HepG2 (cell line): Measurements from ENCODE around the gene ORMDL3. TPM values are rescaled to one million over a fixed set of nuclear protein-coding genes. Genes with fewer than 3 reads are reported as not detected.
A peak's percentile ranks its signal among the peaks of the same experiment; 100 is the strongest.

Experiments used
- ATAC-seq: fragments of 200-7000 bp; cut with Tn5 transposase; 3 replicates; pipeline ENCODE4 v1.9.1; 2020; ENCODE audit warnings: mild to moderate bottlenecking, moderate library complexity
- BruUV-seq: library from RNA; stranded (reverse); fragments of 400-500 nt; replicated peaks from 2 replicates; lab custom pipeline; 2021; lab: Mats Ljungman, UMichigan
- CTCF ChIA-PET: fragments of 300-600 bp; formaldehyde crosslinking; extraction: SDS; loops from one replicate; lab custom pipeline; 2021; ENCODE audit warnings: low total read pairs, inconsistent platforms, low intra/inter-chr PET ratio; lab: Yijun Ruan, JAX
- POLR2A ChIA-PET: fragments of 350-600 bp; sonication (Branson Sonifier 250); formaldehyde crosslinking; loops from one replicate; lab custom pipeline; 2020; ENCODE audit warnings: antibody characterized with exemption, inconsistent platforms; lab: Yijun Ruan, JAX
- DNase-seq: peaks from one replicate; pipeline ENCODE4 v3.0.0-alpha.2; 2015; ENCODE audit warnings: low spot score
- FAIRE-seq: peaks from 3 replicates; lab custom pipeline; 2011; peaks lifted over from hg19 to GRCh38; lab: Jason Lieb, UNC
- H2AFZ ChIP-seq: one replicate; pipeline ENCODE4 v1.6.1; 2011; ENCODE audit warnings: low read length, inconsistent platforms
- H3K27ac ChIP-seq: fragments of 300-600 bp; 3 replicates; pipeline ENCODE4 v1.8.0; 2011; ENCODE audit warnings: mixed run types, mild to moderate bottlenecking, mixed read lengths, low read length, inconsistent platforms; ENCODE audit not compliant: insufficient read depth; ENCODE audit errors: extremely low read length
- H3K27me3 ChIP-seq, 2 experiments: fragments of 200-600 bp in 1 of 2; 2 replicates in 1 of 2; 3 replicates in 1 of 2; pipeline versions ENCODE4 v1.6.0 to v1.8.0; 2011; ENCODE audit warnings: low read length in 2 of 2, mild to moderate bottlenecking in 2 of 2, moderate library complexity in 2 of 2, inconsistent platforms in 1 of 2; ENCODE audit not compliant: insufficient read depth in 2 of 2, control insufficient read depth in 1 of 2
- H3K36me3 ChIP-seq, 2 experiments: fragments of 200-600 bp in 1 of 2; replicated peaks in 1 of 2; 2 replicates in 1 of 2; 3 replicates in 1 of 2; pipeline versions ENCODE4 v1.5.1 to v1.8.0; 2011; ENCODE audit warnings: low read length in 2 of 2, inconsistent platforms in 1 of 2; ENCODE audit not compliant: insufficient read depth in 2 of 2, control insufficient read depth in 1 of 2
- H3K4me1 ChIP-seq: 2 replicates; pipeline ENCODE4 v1.5.1; 2012; ENCODE audit warnings: low read length, inconsistent platforms; ENCODE audit not compliant: insufficient read depth
- H3K4me2 ChIP-seq: 2 replicates; pipeline ENCODE4 v1.6.0; 2011; ENCODE audit warnings: low read depth, low read length, inconsistent platforms
- H3K4me3 ChIP-seq, 3 experiments: fragments of 200-600 bp in 1 of 3; sonication (generic), shearing (Covaris generic) in 1 of 3; replicated peaks in 1 of 3; 2 replicates each; pipeline ENCODE4 v1.5.1; 2011 to 2016; ENCODE audit warnings: low read length in 3 of 3, inconsistent platforms in 2 of 3, low read depth in 2 of 3, mild to moderate bottlenecking in 2 of 3, control low read depth in 1 of 3, mixed read lengths in 1 of 3; ENCODE audit not compliant: insufficient read depth in 1 of 3
- H3K79me2 ChIP-seq: one replicate; pipeline ENCODE4 v1.6.1; 2011; ENCODE audit warnings: low read length, inconsistent platforms; ENCODE audit not compliant: insufficient read depth
- H3K9ac ChIP-seq: 2 replicates; pipeline ENCODE4 v1.6.0; 2011; ENCODE audit warnings: mild to moderate bottlenecking, low read depth, low read length, inconsistent platforms; ENCODE audit not compliant: insufficient read depth
- H3K9me3 ChIP-seq: 2 replicates; pipeline ENCODE4 v1.5.1; 2012; ENCODE audit warnings: mild to moderate bottlenecking, low read length
- H4K20me1 ChIP-seq: 2 replicates; pipeline ENCODE4 v1.6.0; 2011; ENCODE audit warnings: inconsistent platforms, mild to moderate bottlenecking, low read length, moderate library complexity; ENCODE audit not compliant: insufficient read depth
- AGO2 ChIP-seq: fragments of 200-400 bp; formaldehyde crosslinking; optimal IDR thresholded peaks from 2 replicates; pipeline ENCODE3; 2017; ENCODE audit warnings: mild to moderate bottlenecking, low read depth, low read length, moderate library complexity
- GFI1 ChIP-seq: sonication (generic); formaldehyde crosslinking; IDR thresholded peaks from 2 replicates; pipeline ENCODE4 v1.5.0; 2020; ENCODE audit warnings: missing genetic modification reagents, mild to moderate bottlenecking, borderline replicate concordance
- KDM5B ChIP-seq: sonication (generic); formaldehyde crosslinking; IDR thresholded peaks from 2 replicates; pipeline ENCODE4 v1.4.0; 2020; ENCODE audit warnings: missing genetic modification reagents, mild to moderate bottlenecking, borderline replicate concordance
- MAZ ChIP-seq, 2 experiments: sonication (generic) in 1 of 2; formaldehyde crosslinking in 1 of 2; IDR thresholded peaks; 2 replicates each; pipeline versions ENCODE4 v1.5.0 to v1.6.1; 2012 to 2020; ENCODE audit warnings: low read depth in 2 of 2, mild to moderate bottlenecking in 2 of 2, borderline replicate concordance in 1 of 2, improper control_type of control experiment in 1 of 2, low read length in 1 of 2, missing genetic modification reagents in 1 of 2, moderate library complexity in 1 of 2
- SUZ12 ChIP-seq: fragments of 150-350 bp; IDR thresholded peaks from 2 replicates; pipeline ENCODE4 v1.6.1; 2014; ENCODE audit warnings: low read depth, low read length
- TAF15 ChIP-seq: fragments of 200-400 bp; formaldehyde crosslinking; IDR thresholded peaks from one replicate; pipeline ENCODE4 v1.6.1; 2018; ENCODE audit warnings: mild to moderate bottlenecking, low read depth, low read length; ENCODE audit not compliant: poor library complexity, severe bottlenecking
- THAP8 ChIP-seq: sonication (generic); formaldehyde crosslinking; IDR thresholded peaks from 2 replicates; pipeline ENCODE4 v1.5.1; 2020; ENCODE audit warnings: missing genetic modification reagents, mild to moderate bottlenecking, borderline replicate concordance
- ZC3H4 ChIP-seq: sonication (generic); formaldehyde crosslinking; IDR thresholded peaks from 2 replicates; pipeline ENCODE4 v1.4.0; 2020; ENCODE audit warnings: missing genetic modification reagents, borderline replicate concordance
- ZFYVE20 ChIP-seq: sonication (generic); formaldehyde crosslinking; IDR thresholded peaks from 2 replicates; pipeline ENCODE4 v1.8.0; 2023; ENCODE audit warnings: low read depth, mild to moderate bottlenecking, moderate library complexity, missing genetic modification reagents, borderline replicate concordance
- ZNF136 ChIP-seq: sonication (generic); formaldehyde crosslinking; IDR thresholded peaks from 2 replicates; pipeline ENCODE4 v1.8.1; 2022; ENCODE audit warnings: low read depth, mild to moderate bottlenecking, moderate library complexity, missing genetic modification reagents
- ZNF224 ChIP-seq: sonication (generic); formaldehyde crosslinking; IDR thresholded peaks from 2 replicates; pipeline ENCODE4 v1.5.0; 2020; ENCODE audit warnings: mild to moderate bottlenecking, missing genetic modification reagents
- ZNF30 ChIP-seq: sonication (generic); formaldehyde crosslinking; IDR thresholded peaks from 2 replicates; pipeline ENCODE4 v1.5.0; 2020; ENCODE audit warnings: mild to moderate bottlenecking, missing genetic modification reagents
- ZNF792 ChIP-seq: IDR thresholded peaks from 2 replicates; pipeline ENCODE4 v1.6.1; 2016
- WGBS: methylation state at CpG from one replicate; pipeline ENCODE4 v1.1.6; 2017; ENCODE audit warnings: low lambda C conversion rate; 5-methylcytosine and 5-hydroxymethylcytosine counted together
- in situ Hi-C: cut with HindIII; loops from 2 replicates; pipeline ENCODE4 v1.10.0; 2017; ENCODE audit warnings: low pct_unique_long_range_greater_than_20kb; ENCODE audit not compliant: extremely low pct_ligation_motif_present
- intact Hi-C: fragments of 100-400 bp; cut with micrococcal nuclease; formaldehyde crosslinking; loops from one replicate; pipeline ENCODE4 v1.10.0; 2022; ENCODE audit not compliant: unreplicated experiment
- polyA plus RNA-seq, 8 experiments: library from polyadenylated mRNA; depleted of rRNA in 3 of 8; stranded (reverse) in 7 of 8; unstranded in 1 of 8; fragments of >200 nt; fragmentation: Illumina TruSeq in 4 of 8; extraction: Trizol in 4 of 8; gene quantifications; 2 replicates each; pipeline versions ENCODE4 v1.2.1 to v1.2.3, GENCODE V29; 2011 to 2016; ENCODE audit warnings: low read depth in 4 of 8, missing spikeins in 1 of 8, mixed read lengths in 1 of 8; ENCODE audit not compliant: insufficient read depth in 1 of 8
- total RNA-seq, 5 experiments: library from RNA; depleted of rRNA; stranded (reverse); fragments of >200 nt; fragmentation: Illumina TruSeq; extraction: Trizol; gene quantifications; 2 replicates each; pipeline ENCODE4 v1.2.3, GENCODE V29; 2016; ENCODE audit warnings: low read depth in 1 of 5
- TF ChIP-seq, protein P1 (sequence below): fragments of 450-650 bp; IDR thresholded peaks from 2 replicates; pipeline ENCODE4 v1.6.1; 2017; ENCODE audit warnings: mild to moderate bottlenecking
- TF ChIP-seq, protein P2 (sequence below): sonication (generic); formaldehyde crosslinking; IDR thresholded peaks from 2 replicates; pipeline ENCODE4 v1.4.0; 2020; ENCODE audit warnings: missing genetic modification reagents, mild to moderate bottlenecking, borderline replicate concordance
- TF ChIP-seq, protein P3 (sequence below): sonication (generic); formaldehyde crosslinking; IDR thresholded peaks from 2 replicates; pipeline ENCODE4 v1.9.0; 2022; ENCODE audit warnings: missing genetic modification reagents, mild to moderate bottlenecking, borderline replicate concordance

ORMDL3 gene
- total and polyA plus RNA-seq, 2 of the 13 experiments (the other 11 are each of a cell fraction or from before 2014, with no cell fraction given): 181 to 384 TPM

- Histone ChIP-seq H2AFZ (no peak overlapping the region), H3K36me3 (peaks cover 23 to 25% of the 10 kb centered on the region in 2 experiments), H3K4me3 (no peak overlapping the region), H3K4me2 (no peak overlapping the region), H3K27me3 (no peaks in the 10 kb centered on the region), H4K20me1 (peaks cover 6% of the 10 kb centered on the region; the same call in 1 of the 2 replicates), H3K4me1 (peaks cover 93% of the 10 kb centered on the region), H3K9ac (no peak overlapping the region), H3K79me2 (peaks cover 20% of the 10 kb centered on the region), H3K27ac (no peak overlapping the region), H3K9me3 (no peaks in the 10 kb centered on the region)
- BruUV-seq: no TSS peak
- POLR2A ChIA-PET: interaction anchor here (0.5 to 1.9 kb wide), 5 partner anchors 7 to 218 kb away, joined by 3 to 4 read pairs (median 3); no protein-coding TSS in a partner anchor
- CTCF ChIA-PET: no interaction called here
- FAIRE-seq: no peak
- in situ Hi-C loops: no loop called here
- intact Hi-C loops: no loop called here
- WGBS: 97% methylated on average over 9 of the region's 9 CpGs
- ATAC-seq: no peak
- DNase-seq: no peak
- TF ChIP-seq ZNF792 (CRISPR knock-in tag): 0 out of 2 replicates have a peak, but pooled peaks have one; percentile 24
- no peak for TF ChIP-seq ZNF30
- no peak for TF ChIP-seq MAZ (IDR thresholded peaks at IDR 0.05; ENCODE audit: borderline replicate concordance, low read depth, low read length)
- TF ChIP-seq MAZ (CRISPR knock-in tag; IDR thresholded peaks at IDR 0.05; ENCODE audit: low read depth): 0 out of 2 replicates have a peak, but pooled peaks have one; percentile 25
- TF ChIP-seq, protein P1, sequence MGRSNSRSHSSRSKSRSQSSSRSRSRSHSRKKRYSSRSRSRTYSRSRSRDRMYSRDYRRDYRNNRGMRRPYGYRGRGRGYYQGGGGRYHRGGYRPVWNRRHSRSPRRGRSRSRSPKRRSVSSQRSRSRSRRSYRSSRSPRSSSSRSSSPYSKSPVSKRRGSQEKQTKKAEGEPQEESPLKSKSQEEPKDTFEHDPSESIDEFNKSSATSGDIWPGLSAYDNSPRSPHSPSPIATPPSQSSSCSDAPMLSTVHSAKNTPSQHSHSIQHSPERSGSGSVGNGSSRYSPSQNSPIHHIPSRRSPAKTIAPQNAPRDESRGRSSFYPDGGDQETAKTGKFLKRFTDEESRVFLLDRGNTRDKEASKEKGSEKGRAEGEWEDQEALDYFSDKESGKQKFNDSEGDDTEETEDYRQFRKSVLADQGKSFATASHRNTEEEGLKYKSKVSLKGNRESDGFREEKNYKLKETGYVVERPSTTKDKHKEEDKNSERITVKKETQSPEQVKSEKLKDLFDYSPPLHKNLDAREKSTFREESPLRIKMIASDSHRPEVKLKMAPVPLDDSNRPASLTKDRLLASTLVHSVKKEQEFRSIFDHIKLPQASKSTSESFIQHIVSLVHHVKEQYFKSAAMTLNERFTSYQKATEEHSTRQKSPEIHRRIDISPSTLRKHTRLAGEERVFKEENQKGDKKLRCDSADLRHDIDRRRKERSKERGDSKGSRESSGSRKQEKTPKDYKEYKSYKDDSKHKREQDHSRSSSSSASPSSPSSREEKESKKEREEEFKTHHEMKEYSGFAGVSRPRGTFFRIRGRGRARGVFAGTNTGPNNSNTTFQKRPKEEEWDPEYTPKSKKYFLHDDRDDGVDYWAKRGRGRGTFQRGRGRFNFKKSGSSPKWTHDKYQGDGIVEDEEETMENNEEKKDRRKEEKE: no peak
- no peak for TF ChIP-seq GFI1
- no peak for TF ChIP-seq ZNF224 (CRISPR knock-in tag)
- TF ChIP-seq THAP8 (CRISPR knock-in tag): no peak
- no peak for TF ChIP-seq ZNF136 (CRISPR knock-in tag)
- no peak for TF ChIP-seq SUZ12
- TF ChIP-seq, protein P2, sequence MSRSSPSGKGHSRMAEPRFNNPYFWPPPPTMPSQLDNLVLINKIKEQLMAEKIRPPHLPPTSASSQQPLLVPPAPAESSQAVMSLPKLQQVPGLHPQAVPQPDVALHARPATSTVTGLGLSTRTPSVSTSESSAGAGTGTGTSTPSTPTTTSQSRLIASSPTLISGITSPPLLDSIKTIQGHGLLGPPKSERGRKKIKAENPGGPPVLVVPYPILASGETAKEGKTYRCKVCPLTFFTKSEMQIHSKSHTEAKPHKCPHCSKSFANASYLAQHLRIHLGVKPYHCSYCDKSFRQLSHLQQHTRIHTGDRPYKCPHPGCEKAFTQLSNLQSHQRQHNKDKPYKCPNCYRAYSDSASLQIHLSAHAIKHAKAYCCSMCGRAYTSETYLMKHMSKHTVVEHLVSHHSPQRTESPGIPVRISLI (CRISPR knock-in tag): no peak
- TF ChIP-seq TAF15: no peak
- TF ChIP-seq, protein P3, sequence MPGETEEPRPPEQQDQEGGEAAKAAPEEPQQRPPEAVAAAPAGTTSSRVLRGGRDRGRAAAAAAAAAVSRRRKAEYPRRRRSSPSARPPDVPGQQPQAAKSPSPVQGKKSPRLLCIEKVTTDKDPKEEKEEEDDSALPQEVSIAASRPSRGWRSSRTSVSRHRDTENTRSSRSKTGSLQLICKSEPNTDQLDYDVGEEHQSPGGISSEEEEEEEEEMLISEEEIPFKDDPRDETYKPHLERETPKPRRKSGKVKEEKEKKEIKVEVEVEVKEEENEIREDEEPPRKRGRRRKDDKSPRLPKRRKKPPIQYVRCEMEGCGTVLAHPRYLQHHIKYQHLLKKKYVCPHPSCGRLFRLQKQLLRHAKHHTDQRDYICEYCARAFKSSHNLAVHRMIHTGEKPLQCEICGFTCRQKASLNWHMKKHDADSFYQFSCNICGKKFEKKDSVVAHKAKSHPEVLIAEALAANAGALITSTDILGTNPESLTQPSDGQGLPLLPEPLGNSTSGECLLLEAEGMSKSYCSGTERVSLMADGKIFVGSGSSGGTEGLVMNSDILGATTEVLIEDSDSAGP (CRISPR knock-in tag): 0 out of 2 replicates have a peak, but pooled peaks have one; percentile 28
- TF ChIP-seq KDM5B (CRISPR knock-in tag): no peak
- TF ChIP-seq ZC3H4: no peak
- no peak for TF ChIP-seq ZFYVE20
- peak; percentile 22 for TF ChIP-seq AGO2
These were observed 8.2 kb downstream of the ORMDL3 start for GRCh38 chr17:39919087-39919683.
